Lower leg skin (tissue), 3 donors: ENCODE data around the gene CHD6.

Experiments
- CTCF ChIP-seq, 3 donors: fragments of 450-650 bp; IDR thresholded peaks; one replicate each; pipeline ENCODE4 v1.5.1; 2016; ENCODE audit warnings: antibody characterized with exemption in 3 of 3, mild to moderate bottlenecking in 3 of 3, moderate library complexity in 2 of 3
- POLR2A ChIP-seq, 2 donors: fragments of 450-650 bp; IDR thresholded peaks; one replicate each; pipeline ENCODE4 v1.6.1; 2016 to 2017; ENCODE audit warnings: antibody characterized with exemption in 2 of 2, mild to moderate bottlenecking in 1 of 2, moderate library complexity in 1 of 2

- no peak for TF ChIP-seq CTCF (IDR thresholded peaks at IDR 0.05)
- TF ChIP-seq POLR2A (IDR thresholded peaks at IDR 0.05), result no peak
These were observed 107.2 kb downstream of the CHD6 start for GRCh38 chr20:41510847-41511450.
